ENCODE results near the gene RNASEH2B.

RNASEH2B gene

GRCh38 chr13:50908371-50908770 is 1.2 kb upstream of the RNASEH2B start:
- no peak for DNase-seq

- no peak for DNase-seq
Measured at GRCh38 chr13:50910485-50910805, 854 bp downstream of the RNASEH2B start.

GRCh38 chr13:50911081-50911631 is 1.6 kb downstream of the RNASEH2B start:
- no peak for DNase-seq

- peak; percentile 34 for DNase-seq
Measured at GRCh38 chr13:50911937-50912795, 2.6 kb downstream of the RNASEH2B start.

GRCh38 chr13:50912851-50913250 is 3.3 kb downstream of the RNASEH2B start:
- DNase-seq, result no peak

GRCh38 chr13:50914176-50914700 is 4.6 kb downstream of the RNASEH2B start:
- no peak for DNase-seq

- no peak for DNase-seq
Measured at GRCh38 chr13:50914848-50915247, 5.3 kb downstream of the RNASEH2B start.

- no peak for DNase-seq
Measured at GRCh38 chr13:50915565-50915964, 6.0 kb downstream of the RNASEH2B start.

- DNase-seq, result no peak
Measured at GRCh38 chr13:50916701-50917184, 7.2 kb downstream of the RNASEH2B start.

- no peak for DNase-seq
Measured at GRCh38 chr13:50917572-50917971, 8.0 kb downstream of the RNASEH2B start.

GRCh38 chr13:50918567-50918966 is 9.0 kb downstream of the RNASEH2B start:
- no peak for DNase-seq

- no peak for DNase-seq
Measured at GRCh38 chr13:50919277-50919676, 9.7 kb downstream of the RNASEH2B start.

GRCh38 chr13:50921706-50922105 is 12.1 kb downstream of the RNASEH2B start:
- no peak for DNase-seq

GRCh38 chr13:50923272-50923671 is 13.7 kb downstream of the RNASEH2B start:
- no peak for DNase-seq

GRCh38 chr13:50924025-50924424 is 14.4 kb downstream of the RNASEH2B start:
- no peak for DNase-seq

- no peak for DNase-seq
Measured at GRCh38 chr13:50927701-50928100, 18.1 kb downstream of the RNASEH2B start.

- DNase-seq, result no peak
Measured at GRCh38 chr13:50928102-50928501, 18.5 kb downstream of the RNASEH2B start.

- no peak for DNase-seq
Measured at GRCh38 chr13:50928659-50929462, 19.3 kb downstream of the RNASEH2B start.

GRCh38 chr13:50932091-50932490 is 22.5 kb downstream of the RNASEH2B start:
- no peak for DNase-seq

GRCh38 chr13:50934735-50935435 is 25.3 kb downstream of the RNASEH2B start:
- no peak for DNase-seq

- DNase-seq, result no peak
Measured at GRCh38 chr13:50936679-50937078, 27.1 kb downstream of the RNASEH2B start.

GRCh38 chr13:50940509-50940908 is 30.9 kb downstream of the RNASEH2B start:
- no peak for DNase-seq

- DNase-seq, result no peak
Measured at GRCh38 chr13:50941146-50941545, 31.6 kb downstream of the RNASEH2B start.

Measured in NCI-H2029 treated with DMSO at 0.1 percent for 48 hours (cell line).